Measurements from ENCODE around the gene NMU. TPM values are rescaled to one million over a fixed set of nuclear protein-coding genes. Genes with fewer than 3 reads are reported as not detected.

NMU gene
- total and polyA plus RNA-seq, 9 of the 15 experiments (the other 6 are each of a cell fraction or from before 2014, with no cell fraction given): 73.8 to 846 (median 599) TPM

GRCh38 chr4:55608591-55608990 lies 27.5 kb downstream of the NMU start:
- no peak overlapping the region for H3K27ac ChIP-seq (ENCODE audit: extremely low read depth, low read depth, low read length)
- no peak overlapping the region for H3K9ac ChIP-seq (ENCODE audit: insufficient read depth in 1 of 2, low read depth in 2 of 2, low read length in 2 of 2)
- intact Hi-C loops (cut with micrococcal nuclease): no loop called here
- no peak overlapping the region for H3K4me2 ChIP-seq (ENCODE audit: insufficient read depth, low read length)
- no peak overlapping the region for H2AFZ ChIP-seq (ENCODE audit: low read depth, low read length)
- in situ Hi-C loops (cut with MboI): loop anchor here (10.0 kb wide), 1 partner anchor 126 kb away; no protein-coding TSS in a partner anchor
- DNase-seq (ENCODE audit: extremely low read depth in 1 of 4, low spot score in 3 of 4) (no peak), FAIRE-seq (no peak), ATAC-seq (no peak)
- POLR2A ChIA-PET: no interaction called here
- no TSS peak for BruUV-seq (replicated peaks)
- peaks cover 56% of the 10 kb centered on the region for H3K79me2 ChIP-seq (ENCODE audit: control insufficient read depth, insufficient read depth, low read length)
- WGBS (ENCODE audit: insufficient coverage, low coverage, missing lambda C conversion rate): 73% methylated on average over 1 of the region's 1 CpG
- H3K36me3 ChIP-seq (ENCODE audit: control insufficient read depth, insufficient read depth, low read length): peaks cover 90% of the 10 kb centered on the region
- CTCF ChIA-PET (ENCODE audit: low intra/inter-chr PET ratio): no interaction called here
- H3K4me3 ChIP-seq: no peak overlapping the region
- H3K27me3 ChIP-seq (ENCODE audit: control insufficient read depth in 2 of 2, insufficient read depth in 2 of 2, low read length in 2 of 2): no peaks in the 10 kb centered on the region
- no peaks in the 10 kb centered on the region for H3K9me3 ChIP-seq (replicated peaks; ENCODE audit: control insufficient read depth, insufficient read depth, low read depth, low read length)
- no peaks in the 10 kb centered on the region for H4K20me1 ChIP-seq (replicated peaks; ENCODE audit: control insufficient read depth, insufficient read depth, low read length)
- no peak for TF ChIP-seq PML (IDR thresholded peaks at IDR 0.05; ENCODE audit: low read length)
- 0 out of 2 replicates have a peak, but pooled peaks have one; percentile 44 for TF ChIP-seq POLR2H (tag; IDR thresholded peaks at IDR 0.05; ENCODE audit: low read depth)
- TF ChIP-seq ZNF232 (CRISPR knock-in tag; IDR thresholded peaks at IDR 0.05): no peak
- TF ChIP-seq POLR2G (IDR thresholded peaks at IDR 0.05; ENCODE audit: low read depth, low read length): peak; percentile 28; the same call in 1 of the 2 replicates
- TF ChIP-seq RBM22 (IDR thresholded peaks at IDR 0.05; ENCODE audit: low read depth, low read length, poor library complexity, severe bottlenecking): peak; percentile 32
- 0 out of 2 replicates have a peak, but pooled peaks have one; percentile 26 for TF ChIP-seq NR2C1 (IDR thresholded peaks at IDR 0.05)
- TF ChIP-seq NR2C1 (tag; IDR thresholded peaks at IDR 0.05): peak; percentile 13; the same call in 1 of the 2 replicates
- H3K4me1 ChIP-seq (replicated peaks in 1 of 2; ENCODE audit: control insufficient read depth in 2 of 2, insufficient read depth in 2 of 2, low read length in 2 of 2): no peaks in the 10 kb centered on the region; a peak in 2 of 5 replicates
- H3K9me1 ChIP-seq (ENCODE audit: control insufficient read depth, insufficient read depth, low read length): no peaks in the 10 kb centered on the region

Measured in K562 (cell line).